CD4-positive, alpha-beta T cell (primary cell): Measurements from ENCODE around the gene PRTFDC1. TPM values are rescaled to one million over a fixed set of nuclear protein-coding genes. Genes with fewer than 3 reads are reported as not detected.

Experiments
- ATAC-seq: fragments of 200-7000 bp; cut with Tn5 transposase; one replicate; pipeline ENCODE4 v1.10.0; 2022; ENCODE audit warnings: mild to moderate bottlenecking; ENCODE audit not compliant: poor library complexity
- CTCF ChIA-PET: fragments of 350-600 bp; sonication (Branson Sonifier 250); formaldehyde crosslinking; loops from one replicate; lab custom pipeline; 2021; ENCODE audit warnings: antibody characterized with exemption, inconsistent platforms; lab: Charles Lee
- POLR2A ChIA-PET: fragments of 350-600 bp; sonication (Branson Sonifier 250); formaldehyde crosslinking; loops from one replicate; lab custom pipeline; 2021; ENCODE audit warnings: antibody characterized with exemption, inconsistent platforms; lab: Charles Lee
- DNase-seq, 14 experiments: peaks; one replicate each; pipeline ENCODE4 v3.0.0-alpha.2; 2013 to 2020; ENCODE audit warnings: mixed read lengths in 2 of 14
- H3K27ac ChIP-seq, 2 donors: one replicate each; pipeline versions ENCODE4 v1.5.1 to v1.7.0; 2013; ENCODE audit warnings: low read length in 2 of 2, low read depth in 1 of 2, mild to moderate bottlenecking in 1 of 2
- H3K27me3 ChIP-seq, 2 experiments: 1 replicate in 1 of 2; 2 replicates in 1 of 2; pipeline versions ENCODE4 v1.6.1 to v1.7.0; 2013; ENCODE audit warnings: low read length in 2 of 2, control low read depth in 1 of 2, mild to moderate bottlenecking in 1 of 2, moderate library complexity in 1 of 2; ENCODE audit not compliant: insufficient read depth in 2 of 2, control insufficient read depth in 1 of 2
- H3K36me3 ChIP-seq: one replicate; pipeline ENCODE4 v1.6.1; 2013; ENCODE audit warnings: low read length, control low read depth; ENCODE audit not compliant: insufficient read depth
- H3K4me1 ChIP-seq: one replicate; pipeline ENCODE4 v1.6.1; 2013; ENCODE audit warnings: low read length, control low read depth; ENCODE audit not compliant: insufficient read depth
- H3K4me3 ChIP-seq: one replicate; pipeline ENCODE4 v1.5.1; 2013; ENCODE audit warnings: mild to moderate bottlenecking, low read length, moderate library complexity
- H3K9me3 ChIP-seq, 2 experiments: 1 replicate in 1 of 2; 2 replicates in 1 of 2; pipeline versions ENCODE4 v1.6.1 to v1.7.0; 2013; ENCODE audit warnings: low read length in 2 of 2, mild to moderate bottlenecking in 2 of 2, control low read depth in 1 of 2, moderate library complexity in 1 of 2; ENCODE audit not compliant: control insufficient read depth in 1 of 2, insufficient read depth in 1 of 2
- H3K27ac Mint-ChIP-seq: one replicate; pipeline ENCODE4 v1.8.0; 2020; ENCODE audit warnings: mixed read lengths
- H3K27me3 Mint-ChIP-seq: one replicate; pipeline ENCODE4 v1.8.0; 2021; ENCODE audit warnings: mixed read lengths
- H3K36me3 Mint-ChIP-seq: one replicate; pipeline ENCODE4 v1.8.0; 2021; ENCODE audit warnings: low read depth, mixed read lengths
- H3K4me1 Mint-ChIP-seq: one replicate; pipeline ENCODE4 v1.8.0; 2021; ENCODE audit warnings: low read depth, mixed read lengths
- H3K4me3 Mint-ChIP-seq: one replicate; pipeline ENCODE4 v1.8.0; 2020; ENCODE audit warnings: mild to moderate bottlenecking, mixed read lengths
- H3K9me3 Mint-ChIP-seq: one replicate; pipeline ENCODE4 v1.8.0; 2020; ENCODE audit warnings: mixed read lengths
- CTCF ChIP-seq: fragments of 200-600 bp; IDR thresholded peaks from one replicate; pipeline ENCODE4 v1.8.0; 2022; ENCODE audit warnings: antibody characterized with exemption, mild to moderate bottlenecking
- intact Hi-C, 2 experiments: fragments of 100-400 bp; cut with DNase I in 1 of 2; cut with micrococcal nuclease in 1 of 2; formaldehyde crosslinking; loops; one replicate each; pipeline versions ENCODE4 v1.15.1 to v1.9.0; 2023 to 2025; cut with DNase I, micrococcal nuclease
- total RNA-seq, 174 experiments: library from RNA in 2 of 174; stranded (reverse) in 2 of 174; gene quantifications; one replicate each; pipeline ENCODE4 v1.2.3 and lab custom pipeline; 2021 to 2026

Gene PRTFDC1
- total RNA-seq, 2 experiments from 2014 or later: 0.52 to 0.67 TPM

- POLR2A ChIA-PET: no interaction called here
- DNase-seq: no peak
- H3K36me3 Mint-ChIP-seq: no peaks in the 10 kb centered on the region
- CTCF ChIA-PET: no interaction called here
- Histone ChIP-seq H3K4me1 (peaks cover 3% of the 10 kb centered on the region), H3K4me3 (no peak overlapping the region), H3K27ac (no peak overlapping the region), H3K27me3 (no peaks in the 10 kb centered on the region), H3K36me3 (no peaks in the 10 kb centered on the region), H3K9me3 (peaks cover 0 to 8% of the 10 kb centered on the region in 2 experiments)
- intact Hi-C loops: loop anchor here in 1 of 2 experiments (5.0 kb wide), 1 partner anchor 33 kb away; no protein-coding TSS in a partner anchor
- no peak for ATAC-seq
- TF ChIP-seq CTCF: no peak
- peaks cover 12% of the 10 kb centered on the region for H3K4me1 Mint-ChIP-seq
- no peak overlapping the region for H3K27ac Mint-ChIP-seq
- H3K4me3 Mint-ChIP-seq: no peak overlapping the region
- no peaks in the 10 kb centered on the region for H3K27me3 Mint-ChIP-seq
- peaks cover 2% of the 10 kb centered on the region for H3K9me3 Mint-ChIP-seq
These were observed 78.3 kb downstream of the PRTFDC1 start for GRCh38 chr10:24874133-24874532.

GRCh38 chr10:24873281-24873683 is 79.1 kb downstream of the PRTFDC1 start:
- H3K4me3 Mint-ChIP-seq: no peak overlapping the region
- no peaks in the 10 kb centered on the region for H3K27me3 Mint-ChIP-seq
- peaks cover 2% of the 10 kb centered on the region for H3K9me3 Mint-ChIP-seq
- ChIA-PET POLR2A (no interaction called here), CTCF (no interaction called here)
- H3K4me1 Mint-ChIP-seq: peaks cover 14% of the 10 kb centered on the region
- peak in 3 of 14 experiments; percentile 30 to 34 (median 31) for DNase-seq
- H3K27ac Mint-ChIP-seq: no peak overlapping the region
- no peaks in the 10 kb centered on the region for H3K36me3 Mint-ChIP-seq
- no peaks in the 10 kb centered on the region for H3K36me3 ChIP-seq
- no peak overlapping the region for H3K27ac ChIP-seq
- no peak overlapping the region for H3K4me3 ChIP-seq
- peaks cover 3% of the 10 kb centered on the region for H3K4me1 ChIP-seq
- no peak for ATAC-seq
- H3K9me3 ChIP-seq: peaks cover 0 to 8% of the 10 kb centered on the region in 2 experiments
- no peaks in the 10 kb centered on the region for H3K27me3 ChIP-seq
- intact Hi-C loops: loop anchor here in 1 of 2 experiments (5.0 kb wide), 1 partner anchor 34 kb away; no protein-coding TSS in a partner anchor
- TF ChIP-seq CTCF: no peak

- Histone ChIP-seq H3K4me1 (peaks cover 3% of the 10 kb centered on the region), H3K9me3 (peaks cover 0 to 8% of the 10 kb centered on the region in 2 experiments), H3K4me3 (no peak overlapping the region), H3K27me3 (no peaks in the 10 kb centered on the region), H3K36me3 (no peaks in the 10 kb centered on the region), H3K27ac (no peak overlapping the region)
- ChIA-PET POLR2A (no interaction called here), CTCF (no interaction called here)
- no peak for TF ChIP-seq CTCF
- no peak overlapping the region for H3K27ac Mint-ChIP-seq
- peaks cover 14% of the 10 kb centered on the region for H3K4me1 Mint-ChIP-seq
- no peaks in the 10 kb centered on the region for H3K27me3 Mint-ChIP-seq
- ATAC-seq: no peak
- no peaks in the 10 kb centered on the region for H3K36me3 Mint-ChIP-seq
- intact Hi-C loops: loop anchor here in 1 of 2 experiments (5.0 kb wide), 1 partner anchor 35 kb away; no protein-coding TSS in a partner anchor
- DNase-seq: no peak
- H3K9me3 Mint-ChIP-seq: peaks cover 2% of the 10 kb centered on the region
- H3K4me3 Mint-ChIP-seq: no peak overlapping the region
These were observed 79.6 kb downstream of the PRTFDC1 start for GRCh38 chr10:24872790-24873182.
